NT2/D1 (cell line): ENCODE results near the gene ZEB1.

Experiments used
- YY1 ChIP-seq: IDR thresholded peaks from 2 replicates; pipeline ENCODE4 v1.6.1; 2011; ENCODE audit not compliant: insufficient read length, insufficient read depth
- ZNF274 ChIP-seq: IDR thresholded peaks from 2 replicates; pipeline ENCODE4 v1.6.1; 2011; ENCODE audit warnings: mild to moderate bottlenecking, low read depth, low read length

- TF ChIP-seq YY1, result no peak
- TF ChIP-seq ZNF274, result no peak
Observed at GRCh38 chr10:31393844-31394243, 74.8 kb downstream of the ZEB1 start.
